Lower leg skin (tissue), 3 donors: ENCODE measurements around the gene NPAS2.

ENCODE experiments used
- CTCF ChIP-seq, 3 donors: fragments of 450-650 bp; IDR thresholded peaks; one replicate each; pipeline ENCODE4 v1.5.1; 2016; ENCODE audit warnings: antibody characterized with exemption in 3 of 3, mild to moderate bottlenecking in 3 of 3, moderate library complexity in 2 of 3
- POLR2A ChIP-seq, 2 donors: fragments of 450-650 bp; IDR thresholded peaks; one replicate each; pipeline ENCODE4 v1.6.1; 2016 to 2017; ENCODE audit warnings: antibody characterized with exemption in 2 of 2, mild to moderate bottlenecking in 1 of 2, moderate library complexity in 1 of 2

GRCh38 chr2:100884145-100884621 is 64.2 kb downstream of the NPAS2 start:
- TF ChIP-seq POLR2A (IDR thresholded peaks at IDR 0.05) (no peak), CTCF (IDR thresholded peaks at IDR 0.05) (no peak)
